Stimulated activated CD8-positive, alpha-beta memory T cell treated with anti-CD3 and anti-CD28 coated beads, Interleukin-7, amount 100 ng/mL, for 48 hours (primary cell): ENCODE results near the gene CHD2.
A peak's percentile ranks its signal among the peaks of the same experiment; 100 is the strongest.

Experiments
- DNase-seq, 2 donors: peaks; one replicate each; pipeline ENCODE4 v3.0.0-alpha.2; 2020; ENCODE audit warnings: low read depth in 1 of 2; ENCODE audit errors: extremely low read depth in 1 of 2

The CHD2 gene

GRCh38 chr15:92884436-92885223 is 15.5 kb upstream of the CHD2 start:
- no peak for DNase-seq

GRCh38 chr15:92885224-92886041 is 14.7 kb upstream of the CHD2 start:
- DNase-seq = no peak

- no peak for DNase-seq
Measured at GRCh38 chr15:92886042-92886537, 14.0 kb upstream of the CHD2 start.

- DNase-seq = no peak
Measured at GRCh38 chr15:92886815-92887214, 13.3 kb upstream of the CHD2 start.

- DNase-seq = no peak
Measured at GRCh38 chr15:92887869-92888268, 12.3 kb upstream of the CHD2 start.

GRCh38 chr15:92889390-92890107 is 10.6 kb upstream of the CHD2 start:
- no peak for DNase-seq

- DNase-seq = no peak
Measured at GRCh38 chr15:92891533-92892200, 8.5 kb upstream of the CHD2 start.

- DNase-seq = no peak
Measured at GRCh38 chr15:92892201-92892555, 7.9 kb upstream of the CHD2 start.

- DNase-seq = no peak
Measured at GRCh38 chr15:92893200-92893599, 6.9 kb upstream of the CHD2 start.

GRCh38 chr15:92896561-92896960 is 3.6 kb upstream of the CHD2 start:
- no peak for DNase-seq

GRCh38 chr15:92897620-92898019 is 2.5 kb upstream of the CHD2 start:
- no peak for DNase-seq

GRCh38 chr15:92898988-92899582 is 1.0 kb upstream of the CHD2 start:
- no peak for DNase-seq

GRCh38 chr15:92899601-92899947 is 550 bp upstream of the CHD2 start:
- no peak for DNase-seq

- no peak for DNase-seq
Measured at GRCh38 chr15:92900731-92901071, 577 bp downstream of the CHD2 start.

GRCh38 chr15:92901072-92901761 is 1.1 kb downstream of the CHD2 start:
- DNase-seq = no peak

GRCh38 chr15:92901995-92902394 is 1.9 kb downstream of the CHD2 start:
- DNase-seq = no peak

GRCh38 chr15:92902737-92903593 is 2.8 kb downstream of the CHD2 start:
- DNase-seq = no peak

- DNase-seq = no peak
Measured at GRCh38 chr15:92903631-92903965, 3.5 kb downstream of the CHD2 start.

GRCh38 chr15:92903966-92904721 is 4.0 kb downstream of the CHD2 start:
- DNase-seq = peak; percentile 96 to 99
